GM19023 (cell line): ENCODE measurements around the gene WDSUB1.
A peak's percentile ranks its signal among the peaks of the same experiment; 100 is the strongest.

Experiments used
- ATAC-seq: cut with Tn5 transposase; IDR thresholded peaks from one replicate; pipeline ENCODE4 v1.9.1; 2021; ENCODE audit warnings: mild to moderate bottlenecking, moderate library complexity; ENCODE audit not compliant: unreplicated experiment

The WDSUB1 gene

GRCh38 chr2:159225025-159226016, 61.2 kb downstream of the WDSUB1 start:
- no peak for ATAC-seq

- ATAC-seq: no peak
Measured at GRCh38 chr2:159224061-159224813, 62.3 kb downstream of the WDSUB1 start.

- ATAC-seq: no peak
Measured at GRCh38 chr2:159219394-159219998, 67.0 kb downstream of the WDSUB1 start.

GRCh38 chr2:159218389-159218788, 68.1 kb downstream of the WDSUB1 start:
- no peak for ATAC-seq

GRCh38 chr2:159217676-159218075, 68.8 kb downstream of the WDSUB1 start:
- ATAC-seq: no peak

- ATAC-seq: no peak
Measured at GRCh38 chr2:159215116-159215515, 71.4 kb downstream of the WDSUB1 start.

GRCh38 chr2:159214325-159214865, 72.1 kb downstream of the WDSUB1 start:
- ATAC-seq: no peak

- no peak for ATAC-seq
Measured at GRCh38 chr2:159213296-159213695, 73.2 kb downstream of the WDSUB1 start.

- ATAC-seq: no peak
Measured at GRCh38 chr2:159211447-159212396, 74.8 kb downstream of the WDSUB1 start.

- ATAC-seq: no peak
Measured at GRCh38 chr2:159209341-159210306, 76.9 kb downstream of the WDSUB1 start.

GRCh38 chr2:159208438-159208837, 78.1 kb downstream of the WDSUB1 start:
- no peak for ATAC-seq

GRCh38 chr2:159206736-159207380, 79.6 kb downstream of the WDSUB1 start:
- ATAC-seq: no peak

GRCh38 chr2:159204381-159205144, 81.9 kb downstream of the WDSUB1 start:
- no peak for ATAC-seq

- no peak for ATAC-seq
Measured at GRCh38 chr2:159202568-159203071, 83.9 kb downstream of the WDSUB1 start.

- peak; percentile 97 for ATAC-seq
Measured at GRCh38 chr2:159201360-159202063, 85.0 kb downstream of the WDSUB1 start.

GRCh38 chr2:159200498-159200897, 86.0 kb downstream of the WDSUB1 start:
- ATAC-seq: no peak
